Brain microvascular endothelial cell (primary cell): ENCODE data around the gene PRKRIP1.

Source experiments
- DNase-seq: peaks from one replicate; pipeline ENCODE4 v3.0.0-alpha.2; 2020
- H3K27ac ChIP-seq: fragments of 250-450 bp; sonication (Bioruptor Pico); 2 replicates; pipeline ENCODE4 v1.5.1; 2020; ENCODE audit warnings: mild to moderate bottlenecking, moderate library complexity
- H3K27me3 ChIP-seq: fragments of 250-450 bp; sonication (Bioruptor Pico); replicated peaks from 2 replicates; pipeline ENCODE4 v1.5.1; 2020; ENCODE audit warnings: mild to moderate bottlenecking
- H3K36me3 ChIP-seq: fragments of 250-450 bp; sonication (Bioruptor Pico); replicated peaks from 2 replicates; pipeline ENCODE4 v1.5.1; 2020; ENCODE audit warnings: mild to moderate bottlenecking
- H3K4me3 ChIP-seq: 2 replicates; pipeline ENCODE4 v1.5.1; 2011; ENCODE audit warnings: low read depth, mild to moderate bottlenecking, control low read depth, low read length, moderate library complexity
- in situ Hi-C: cut with HindIII; loops from 2 replicates; pipeline ENCODE4 v1.10.0; 2017; ENCODE audit warnings: low sequenced_read_pairs, low pct_ligation_motif_present
- TF ChIP-seq, protein P1 (sequence below): IDR thresholded peaks from 2 replicates; pipeline ENCODE4 v1.5.1; 2011; ENCODE audit warnings: low read depth, mild to moderate bottlenecking, moderate library complexity, low read length, control low read depth, inconsistent platforms; ENCODE audit errors: missing control alignments

PRKRIP1 gene

DNA sequence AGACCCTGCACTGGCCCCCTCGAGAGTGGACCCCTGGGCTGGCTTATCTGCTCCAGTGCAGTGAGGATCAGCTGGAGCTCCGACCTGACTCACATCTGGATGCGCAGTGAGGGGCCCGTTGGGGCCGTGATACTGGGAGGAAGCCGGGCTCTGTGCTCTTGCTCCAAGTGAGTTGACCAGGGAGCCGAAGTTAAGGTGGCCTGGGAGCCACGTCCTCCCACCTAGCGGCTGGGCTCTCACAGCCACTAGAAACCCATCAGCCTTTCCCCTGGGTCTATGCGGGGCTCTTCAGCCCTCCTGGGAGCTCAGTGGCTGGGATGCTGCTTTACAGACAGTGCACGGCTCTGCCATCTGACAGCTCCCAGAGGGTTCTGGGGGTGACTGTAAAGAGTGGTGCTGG lies 59.4 kb downstream of the PRKRIP1 start:
- H3K27ac ChIP-seq = no peak overlapping the region
- TF ChIP-seq, protein P1, sequence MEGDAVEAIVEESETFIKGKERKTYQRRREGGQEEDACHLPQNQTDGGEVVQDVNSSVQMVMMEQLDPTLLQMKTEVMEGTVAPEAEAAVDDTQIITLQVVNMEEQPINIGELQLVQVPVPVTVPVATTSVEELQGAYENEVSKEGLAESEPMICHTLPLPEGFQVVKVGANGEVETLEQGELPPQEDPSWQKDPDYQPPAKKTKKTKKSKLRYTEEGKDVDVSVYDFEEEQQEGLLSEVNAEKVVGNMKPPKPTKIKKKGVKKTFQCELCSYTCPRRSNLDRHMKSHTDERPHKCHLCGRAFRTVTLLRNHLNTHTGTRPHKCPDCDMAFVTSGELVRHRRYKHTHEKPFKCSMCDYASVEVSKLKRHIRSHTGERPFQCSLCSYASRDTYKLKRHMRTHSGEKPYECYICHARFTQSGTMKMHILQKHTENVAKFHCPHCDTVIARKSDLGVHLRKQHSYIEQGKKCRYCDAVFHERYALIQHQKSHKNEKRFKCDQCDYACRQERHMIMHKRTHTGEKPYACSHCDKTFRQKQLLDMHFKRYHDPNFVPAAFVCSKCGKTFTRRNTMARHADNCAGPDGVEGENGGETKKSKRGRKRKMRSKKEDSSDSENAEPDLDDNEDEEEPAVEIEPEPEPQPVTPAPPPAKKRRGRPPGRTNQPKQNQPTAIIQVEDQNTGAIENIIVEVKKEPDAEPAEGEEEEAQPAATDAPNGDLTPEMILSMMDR = no peak
- in situ Hi-C loops = no loop called here
- peaks cover 17% of the 10 kb centered on the region for H3K36me3 ChIP-seq
- no peak for DNase-seq
- no peak overlapping the region for H3K4me3 ChIP-seq
- H3K27me3 ChIP-seq = no peaks in the 10 kb centered on the region

DNA sequence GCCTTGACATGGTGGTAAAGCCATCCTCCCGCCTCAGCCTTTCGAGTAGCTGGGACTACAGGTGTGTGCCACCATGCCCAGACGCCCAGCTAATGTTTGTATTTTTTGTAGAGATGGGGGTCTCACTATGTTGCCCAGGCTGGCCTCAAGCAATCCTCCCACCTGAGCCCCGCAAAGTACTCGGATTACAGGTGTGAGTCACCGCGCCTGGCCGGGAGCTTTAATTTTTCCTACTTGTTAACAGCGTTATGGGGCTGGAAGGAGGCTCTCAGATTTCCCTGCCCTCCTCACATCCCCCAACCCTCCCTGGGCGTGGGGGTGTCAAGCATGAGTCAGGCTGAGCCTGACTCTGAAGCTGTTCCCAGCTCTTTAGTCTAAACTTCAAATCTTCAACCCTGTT lies 60.2 kb downstream of the PRKRIP1 start:
- Histone ChIP-seq H3K4me3 (no peak overlapping the region), H3K27ac (no peak overlapping the region), H3K27me3 (no peaks in the 10 kb centered on the region), H3K36me3 (peaks cover 17% of the 10 kb centered on the region)
- in situ Hi-C loops = no loop called here
- TF ChIP-seq, protein P1 = no peak
- no peak for DNase-seq

DNA sequence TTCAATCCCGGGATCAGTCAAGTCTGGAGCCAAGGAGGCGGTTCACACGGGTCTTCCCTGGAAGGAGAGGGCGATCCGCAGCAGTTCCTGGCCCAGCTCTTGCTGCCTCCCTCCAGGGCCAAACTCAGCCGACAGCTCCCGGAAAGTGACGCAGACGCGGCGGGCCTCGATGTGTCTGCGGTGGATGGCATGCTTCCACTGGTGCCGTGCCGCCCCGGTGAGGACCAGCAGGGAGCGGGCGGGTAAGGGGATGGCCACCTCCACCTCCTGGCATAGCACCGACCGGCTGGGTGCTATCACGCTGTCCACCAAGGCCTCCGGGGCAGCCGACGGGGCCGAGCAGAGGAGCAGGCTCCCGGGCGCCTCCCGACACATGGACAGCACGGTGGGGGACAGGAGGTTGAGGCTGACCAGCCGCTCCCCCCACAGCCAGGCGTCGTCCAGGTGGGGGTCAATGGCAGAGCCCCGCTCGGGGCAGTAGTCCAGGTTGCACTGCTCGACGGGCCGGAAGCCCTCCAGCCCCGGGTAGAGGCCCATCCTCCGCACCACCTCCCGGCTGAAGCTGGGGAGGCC lies 61.3 kb downstream of the PRKRIP1 start:
- no peak for DNase-seq
- no peak overlapping the region for H3K4me3 ChIP-seq
- in situ Hi-C loops = no loop called here
- peaks cover 17% of the 10 kb centered on the region for H3K36me3 ChIP-seq
- no peaks in the 10 kb centered on the region for H3K27me3 ChIP-seq
- TF ChIP-seq, protein P1 = no peak
- no peak overlapping the region for H3K27ac ChIP-seq

DNA sequence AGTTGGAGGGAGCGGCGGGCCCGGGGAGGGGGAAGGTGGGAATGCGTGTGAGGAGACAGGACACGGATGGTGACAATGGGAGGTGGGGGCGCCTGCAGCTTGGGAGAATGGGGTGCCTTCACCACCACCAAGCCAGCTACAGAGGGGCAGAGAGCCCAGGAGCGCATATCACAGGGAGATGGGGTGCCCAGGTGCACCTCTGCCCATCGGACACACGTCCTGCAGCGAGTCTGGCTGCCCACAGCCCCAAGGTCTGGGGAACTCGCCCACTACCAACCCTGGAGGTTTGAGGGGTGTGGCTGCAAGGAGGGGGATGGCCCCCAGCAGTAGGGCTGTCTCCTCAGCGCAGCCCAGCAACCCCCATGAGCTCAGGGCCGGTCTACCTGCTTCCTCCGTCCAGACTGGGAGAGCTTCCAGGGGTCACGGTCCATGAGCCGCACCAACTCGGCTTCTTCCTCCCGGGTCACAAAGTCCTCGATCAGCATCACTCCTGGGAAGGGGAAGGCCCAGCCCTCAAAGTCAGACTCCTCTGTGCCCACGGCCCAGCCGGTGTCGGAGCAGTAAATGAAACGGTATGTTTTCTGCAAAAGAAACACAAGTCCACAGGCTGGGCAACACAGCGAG lies 63.2 kb downstream of the PRKRIP1 start:
- no peak for DNase-seq
- H3K27ac ChIP-seq = no peak overlapping the region
- peaks cover 17% of the 10 kb centered on the region for H3K36me3 ChIP-seq
- in situ Hi-C loops = no loop called here
- TF ChIP-seq, protein P1 = no peak
- no peak overlapping the region for H3K4me3 ChIP-seq
- no peaks in the 10 kb centered on the region for H3K27me3 ChIP-seq

DNA sequence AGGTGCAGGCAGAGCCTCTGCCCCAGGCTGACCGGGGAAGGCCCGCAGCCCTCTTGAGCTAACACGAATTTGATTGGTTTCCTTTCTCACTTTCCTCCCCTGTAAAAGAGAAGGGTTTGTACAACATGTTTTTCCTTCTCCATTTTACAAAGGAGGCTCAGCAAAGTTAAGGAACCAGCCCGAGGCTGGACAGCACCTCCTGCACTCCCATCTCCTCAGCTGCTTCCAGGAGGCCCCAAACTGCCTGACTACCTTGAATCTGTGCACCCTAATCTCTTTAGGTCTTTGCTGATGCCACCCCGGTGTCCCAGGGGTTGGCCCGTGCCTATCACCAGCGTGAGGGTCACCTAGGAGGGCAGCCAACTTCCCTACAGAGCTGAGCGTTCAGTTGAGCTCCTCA lies 64.3 kb downstream of the PRKRIP1 start:
- no peak for DNase-seq
- no peak overlapping the region for H3K27ac ChIP-seq
- no peak overlapping the region for H3K4me3 ChIP-seq
- H3K36me3 ChIP-seq = peaks cover 17% of the 10 kb centered on the region
- TF ChIP-seq, protein P1 = no peak
- in situ Hi-C loops = no loop called here
- no peaks in the 10 kb centered on the region for H3K27me3 ChIP-seq
